Ecto neural progenitor cell (in vitro differentiated cells): ENCODE results near the gene CPNE1.
"Not testable (repeated sequence)": the region's sequence is repeated elsewhere in the genome, so short reads cannot be mapped to it uniquely, and the experiment has no call there.

Source experiments
- DNase-seq: peaks from one replicate; pipeline ENCODE4 v3.0.0-alpha.2; 2018; ENCODE audit warnings: low spot score

CPNE1 gene

GRCh38 chr20:35664466-35665206, at the start of gene CPNE1, which contains the start of gene RBM12:
Gene CPNE1, minus strand, starts transcription at chr20:35664900. Its CDS starts 31,977 bp downstream, at chr20:35632923.
Gene RBM12, minus strand, starts transcription at chr20:35664900. Its CDS starts 9,578 bp downstream, at chr20:35655322.
- DNase-seq = peak; percentile 97

GRCh38 chr20:35714127-35714526, 49.4 kb upstream of the CPNE1 start:
- no peak for DNase-seq

GRCh38 chr20:35713120-35713519, 48.4 kb upstream of the CPNE1 start:
- DNase-seq = not testable (repeated sequence)

- no peak for DNase-seq
Observed at GRCh38 chr20:35711588-35712209, 47.0 kb upstream of the CPNE1 start.

GRCh38 chr20:35710884-35711587, 46.3 kb upstream of the CPNE1 start:
- no peak for DNase-seq

- no peak for DNase-seq
Observed at GRCh38 chr20:35710039-35710438, 45.3 kb upstream of the CPNE1 start.

- DNase-seq = no peak
Observed at GRCh38 chr20:35709259-35709658, 44.6 kb upstream of the CPNE1 start.

GRCh38 chr20:35708502-35708901, 43.8 kb upstream of the CPNE1 start:
- DNase-seq = no peak

GRCh38 chr20:35706591-35707529, 42.2 kb upstream of the CPNE1 start:
- DNase-seq = not testable (repeated sequence)

- DNase-seq = not testable (repeated sequence)
Observed at GRCh38 chr20:35705894-35706293, 41.2 kb upstream of the CPNE1 start.

- DNase-seq = no peak
Observed at GRCh38 chr20:35704514-35705261, 40.0 kb upstream of the CPNE1 start.

GRCh38 chr20:35702824-35703695, 38.4 kb upstream of the CPNE1 start:
- no peak for DNase-seq

GRCh38 chr20:35702051-35702823, 37.5 kb upstream of the CPNE1 start:
- DNase-seq = no peak

GRCh38 chr20:35700625-35701148, 36.0 kb upstream of the CPNE1 start:
- no peak for DNase-seq

- no peak for DNase-seq
Observed at GRCh38 chr20:35699957-35700624, 35.4 kb upstream of the CPNE1 start.

- DNase-seq = peak; percentile 94
Observed at GRCh38 chr20:35699127-35699956, 34.6 kb upstream of the CPNE1 start, which contains the start of the genes NFS1 and ROMO1. Gene NFS1, minus strand, starts transcription at chr20:35699352. Its CDS starts 64 bp downstream, at chr20:35699288. Gene ROMO1, plus strand, starts transcription at chr20:35699405. Its CDS starts 228 bp downstream, at chr20:35699633.
